Measurements from ENCODE around the gene GNAS-AS1. TPM values are rescaled to one million over a fixed set of nuclear protein-coding genes. Genes with fewer than 3 reads are reported as not detected.

Gene GNAS-AS1
- total and polyA plus RNA-seq, 2 of the 8 experiments (the other 6 are each of a cell fraction or from before 2014, with no cell fraction given) = 4.7 to 13.7 TPM

- TF ChIP-seq POLR2AphosphoS5 (IDR thresholded peaks at IDR 0.05; ENCODE audit: low read depth, low read length) = no peak
- no peak for TF ChIP-seq CTCF (IDR thresholded peaks at IDR 0.05; ENCODE audit: control extremely low read depth in 1 of 3, insufficient read depth in 1 of 3, low read depth in 1 of 3, low read length in 3 of 3)
- TF ChIP-seq CHD7 (IDR thresholded peaks at IDR 0.05; ENCODE audit: insufficient replicate concordance, low read length) = no peak
- no peak for TF ChIP-seq RBBP5 (IDR thresholded peaks at IDR 0.05; ENCODE audit: borderline replicate concordance, low read depth, low read length)
- no peak for TF ChIP-seq SIN3A (conservative IDR thresholded peaks at IDR 0.05 in 1 of 2, IDR thresholded peaks at IDR 0.05 in 1 of 2; ENCODE audit: low read depth in 1 of 2, low read length in 2 of 2)
- no peak for TF ChIP-seq TAF7 (optimal IDR thresholded peaks at IDR 0.05; ENCODE audit: borderline replicate concordance, low read depth, low read length)
- TF ChIP-seq NANOG (IDR thresholded peaks at IDR 0.05; ENCODE audit: insufficient read depth, low read depth, low read length, poor library complexity, severe bottlenecking) = no peak
These were observed 29.7 kb upstream of the GNAS-AS1 start (continued) for GRCh38 chr20:58880441-58880840.
